GM19468 (cell line): ENCODE data around the gene CFTR.

Source experiments
- ATAC-seq: cut with Tn5 transposase; IDR thresholded peaks from one replicate; pipeline ENCODE4 v1.9.1; 2021; ENCODE audit warnings: mild to moderate bottlenecking, moderate library complexity, moderate number of reproducible peaks; ENCODE audit not compliant: unreplicated experiment; ENCODE audit errors: extremely low read depth

Gene CFTR

DNA sequence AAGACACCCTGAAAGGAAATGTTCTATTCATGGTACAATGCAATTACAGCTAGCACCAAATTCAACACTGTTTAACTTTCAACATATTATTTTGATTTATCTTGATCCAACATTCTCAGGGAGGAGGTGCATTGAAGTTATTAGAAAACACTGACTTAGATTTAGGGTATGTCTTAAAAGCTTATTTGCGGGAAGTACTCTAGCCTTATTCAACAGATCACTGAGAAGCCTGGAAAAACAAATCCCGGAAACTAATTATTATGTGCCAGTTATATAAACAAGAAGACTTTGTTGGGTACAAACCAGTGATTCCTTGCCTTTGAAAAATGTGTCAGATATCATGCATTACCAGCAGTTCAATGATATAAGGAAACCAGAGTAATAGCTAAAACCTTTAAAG lies 160.1 kb downstream of the CFTR start:
- no peak for ATAC-seq

- no peak for ATAC-seq
These were observed 160.6 kb downstream of the CFTR start for GRCh38 chr7:117640465-117640864.

GRCh38 chr7:117645481-117646165 lies 165.8 kb downstream of the CFTR start:
- no peak for ATAC-seq

GRCh38 chr7:117648203-117648866 lies 168.5 kb downstream of the CFTR start:
- no peak for ATAC-seq

DNA sequence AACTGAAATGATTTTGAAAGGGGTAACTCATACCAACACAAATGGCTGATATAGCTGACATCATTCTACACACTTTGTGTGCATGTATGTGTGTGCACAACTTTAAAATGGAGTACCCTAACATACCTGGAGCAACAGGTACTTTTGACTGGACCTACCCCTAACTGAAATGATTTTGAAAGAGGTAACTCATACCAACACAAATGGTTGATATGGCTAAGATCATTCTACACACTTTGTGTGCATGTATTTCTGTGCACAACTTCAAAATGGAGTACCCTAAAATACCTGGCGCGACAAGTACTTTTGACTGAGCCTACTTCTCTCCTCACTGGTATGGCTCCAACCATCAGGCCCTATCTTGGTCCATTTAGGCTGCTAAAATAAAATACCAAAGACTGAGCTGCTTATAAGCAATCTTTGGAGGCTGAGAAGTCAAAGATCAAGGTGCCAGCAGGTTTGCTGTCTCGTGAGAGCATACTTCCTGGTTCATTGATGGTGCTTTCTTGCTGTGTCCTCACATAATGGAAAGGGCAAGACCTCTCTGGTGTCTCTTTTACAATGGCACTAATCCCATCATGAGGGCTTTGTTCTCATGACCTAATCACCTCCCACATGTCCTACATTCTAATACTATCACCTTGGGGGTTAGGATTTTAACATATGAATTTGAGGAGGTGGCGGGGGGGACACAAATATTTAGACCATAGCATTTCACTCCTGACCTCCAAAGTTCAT lies 173.3 kb downstream of the CFTR start:
- no peak for ATAC-seq

DNA sequence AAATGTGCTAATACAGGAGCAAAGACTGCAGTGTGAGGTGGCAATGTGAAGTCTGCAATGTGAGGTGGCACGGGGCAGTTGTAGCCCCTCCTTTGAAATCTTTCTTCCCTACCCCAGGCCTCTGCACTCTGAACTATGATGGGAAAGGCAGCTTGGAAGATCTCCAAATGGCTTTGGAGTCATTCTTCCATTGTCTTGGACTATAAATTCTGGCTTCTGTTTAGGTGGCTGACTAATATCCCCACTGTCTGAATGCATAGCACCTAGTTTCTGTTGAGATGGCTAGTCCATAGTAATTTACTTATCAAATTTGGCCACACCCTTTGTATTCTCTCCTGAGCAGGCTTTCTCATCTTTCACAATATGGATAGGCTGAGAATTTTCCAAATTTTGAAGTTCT lies 175.0 kb downstream of the CFTR start:
- no peak for ATAC-seq

DNA sequence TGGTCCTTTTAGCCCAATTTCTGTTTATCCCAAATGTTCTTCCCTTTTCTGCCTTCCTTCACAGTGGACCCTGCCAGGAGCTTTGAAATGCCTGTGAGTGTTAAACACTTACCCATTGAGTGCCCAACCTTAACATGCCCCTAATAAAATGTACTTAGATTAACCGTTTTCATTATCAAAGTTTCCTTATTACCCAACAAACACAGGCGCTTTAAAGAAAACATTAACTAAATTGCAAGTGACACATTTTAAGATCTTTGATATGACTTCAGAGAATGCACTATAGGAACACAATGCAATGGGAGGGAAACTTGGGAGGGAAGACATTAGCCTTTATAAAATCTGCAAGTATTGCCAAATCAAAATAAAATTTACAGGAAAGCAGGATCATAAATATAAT lies 177.0 kb downstream of the CFTR start:
- no peak for ATAC-seq

- no peak for ATAC-seq
These were observed 179.7 kb downstream of the CFTR start for GRCh38 chr7:117659531-117660011.

DNA sequence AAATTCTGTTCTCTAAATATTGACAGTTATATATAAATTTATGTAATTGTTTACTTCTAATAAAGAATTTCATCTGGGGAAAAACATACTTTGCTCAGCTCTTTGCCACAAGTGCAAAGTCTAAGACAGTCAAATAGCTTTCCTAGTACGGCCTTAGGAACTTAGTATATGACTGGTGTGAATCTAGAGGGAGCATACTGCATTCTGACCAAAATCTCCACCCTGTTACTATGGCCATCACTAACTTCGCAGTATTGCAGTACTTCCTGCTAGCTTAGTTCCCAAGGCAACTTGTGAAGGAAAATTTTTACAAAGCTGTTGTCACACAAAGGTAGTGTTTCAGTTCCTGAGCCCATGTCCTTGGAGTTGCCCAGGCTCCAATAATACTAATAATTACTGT lies 181.5 kb downstream of the CFTR start:
- no peak for ATAC-seq

- no peak for ATAC-seq
These were observed 184.2 kb downstream of the CFTR start for GRCh38 chr7:117664047-117664446.

DNA sequence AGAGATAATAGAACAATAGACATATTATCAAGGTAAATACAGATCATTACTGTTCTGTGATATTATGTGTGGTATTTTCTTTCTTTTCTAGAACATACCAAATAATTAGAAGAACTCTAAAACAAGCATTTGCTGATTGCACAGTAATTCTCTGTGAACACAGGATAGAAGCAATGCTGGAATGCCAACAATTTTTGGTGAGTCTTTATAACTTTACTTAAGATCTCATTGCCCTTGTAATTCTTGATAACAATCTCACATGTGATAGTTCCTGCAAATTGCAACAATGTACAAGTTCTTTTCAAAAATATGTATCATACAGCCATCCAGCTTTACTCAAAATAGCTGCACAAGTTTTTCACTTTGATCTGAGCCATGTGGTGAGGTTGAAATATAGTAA lies 185.5 kb downstream of the CFTR start:
- no peak for ATAC-seq

GRCh38 chr7:117666031-117666430 lies 186.2 kb downstream of the CFTR start:
- ATAC-seq, result no peak

- ATAC-seq, result no peak
These were observed 186.9 kb downstream of the CFTR start for GRCh38 chr7:117666689-117667088.

DNA sequence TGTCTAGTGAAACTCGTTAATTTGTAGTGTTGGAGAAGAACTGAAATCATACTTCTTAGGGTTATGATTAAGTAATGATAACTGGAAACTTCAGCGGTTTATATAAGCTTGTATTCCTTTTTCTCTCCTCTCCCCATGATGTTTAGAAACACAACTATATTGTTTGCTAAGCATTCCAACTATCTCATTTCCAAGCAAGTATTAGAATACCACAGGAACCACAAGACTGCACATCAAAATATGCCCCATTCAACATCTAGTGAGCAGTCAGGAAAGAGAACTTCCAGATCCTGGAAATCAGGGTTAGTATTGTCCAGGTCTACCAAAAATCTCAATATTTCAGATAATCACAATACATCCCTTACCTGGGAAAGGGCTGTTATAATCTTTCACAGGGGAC lies 187.6 kb downstream of the CFTR start:
- ATAC-seq, result no peak

- no peak for ATAC-seq
These were observed 190.0 kb downstream of the CFTR start for GRCh38 chr7:117669818-117670217.

DNA sequence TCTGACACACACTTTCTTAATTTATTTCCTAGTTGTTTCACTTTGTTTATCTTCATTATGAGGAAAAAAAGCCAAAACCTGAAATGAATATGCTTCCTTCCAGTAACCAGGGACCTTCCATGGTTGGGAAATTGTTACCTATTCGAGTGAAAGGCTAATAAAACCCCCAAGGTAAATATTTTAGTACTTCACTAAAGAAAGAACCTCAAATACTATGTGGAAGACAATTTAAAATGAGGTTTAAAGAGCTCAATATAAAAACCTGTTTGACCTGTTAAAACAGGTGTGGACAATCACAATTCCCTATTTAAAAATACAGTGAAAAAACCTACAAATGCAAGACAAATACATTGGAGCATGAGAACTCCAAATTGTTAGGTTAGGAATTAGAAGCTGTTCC lies 192.6 kb downstream of the CFTR start:
- no peak for ATAC-seq

GRCh38 chr7:117673367-117673766 lies 193.5 kb downstream of the CFTR start:
- ATAC-seq, result no peak

DNA sequence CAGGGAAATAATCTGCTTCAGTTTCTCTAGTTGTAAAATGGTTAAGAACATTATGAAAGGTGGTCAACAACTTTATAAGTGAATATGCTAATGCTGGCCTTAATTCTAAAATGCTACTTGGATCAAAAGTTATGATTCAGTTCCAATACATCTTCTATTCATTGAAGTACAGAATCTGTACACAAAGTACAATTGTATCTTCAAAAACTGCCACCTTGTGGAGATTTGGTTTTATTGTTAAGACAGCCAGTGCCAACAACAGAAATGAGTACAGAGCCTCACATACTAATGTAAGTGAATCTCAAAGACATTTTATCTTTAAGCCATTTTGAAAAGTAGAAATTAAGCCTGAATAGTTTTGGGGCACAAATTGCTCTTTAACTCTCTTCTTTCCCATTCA lies 194.0 kb downstream of the CFTR start:
- ATAC-seq, result no peak

GRCh38 chr7:117674617-117675016 lies 194.8 kb downstream of the CFTR start:
- no peak for ATAC-seq

DNA sequence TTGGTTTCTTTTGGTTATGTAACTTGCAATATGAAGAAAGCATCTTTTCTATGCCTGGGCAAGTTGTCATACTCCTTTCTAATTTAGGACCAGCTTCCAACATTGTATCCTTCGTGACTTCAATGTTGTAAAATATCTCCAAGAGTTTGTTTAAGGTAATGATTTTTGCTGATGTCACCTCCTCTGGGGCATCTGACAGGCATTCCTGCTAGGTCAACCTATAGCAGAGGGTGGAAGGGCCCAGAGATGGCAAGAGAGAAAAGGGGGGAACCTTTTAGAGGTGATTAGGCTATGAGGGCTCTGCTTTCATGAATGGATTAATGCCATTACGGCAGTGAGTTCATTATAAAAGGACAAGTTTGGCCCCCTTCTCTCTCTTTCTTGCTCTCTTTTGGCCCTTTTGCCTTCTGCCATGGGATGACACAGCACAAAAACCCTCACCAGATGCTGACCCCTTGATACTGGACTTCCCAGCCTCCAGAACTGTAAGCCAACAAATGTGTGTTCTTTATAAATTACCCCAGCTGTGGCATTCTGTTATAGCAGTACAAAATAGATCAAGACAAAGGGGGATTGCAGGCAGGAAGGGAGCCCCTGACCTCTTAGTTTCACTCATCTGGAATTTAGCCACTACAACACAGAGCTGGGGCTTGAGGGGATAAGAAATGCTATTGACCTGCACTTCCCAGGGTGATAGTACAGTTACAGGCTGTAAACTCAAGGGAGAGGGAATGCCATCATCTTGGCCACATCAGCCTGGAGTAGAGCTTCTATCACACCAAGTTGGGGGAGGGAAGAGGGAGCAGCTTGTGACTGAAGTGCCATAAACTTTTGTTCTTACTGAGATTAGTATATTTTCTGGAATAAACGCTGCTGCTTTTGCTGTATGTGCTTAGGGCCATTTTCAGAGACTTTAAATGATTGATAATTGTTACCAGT lies 195.9 kb downstream of the CFTR start:
- ATAC-seq, result no peak
